H1 (cell line): Measurements from ENCODE around the gene KCP. TPM values are rescaled to one million over a fixed set of nuclear protein-coding genes. Genes with fewer than 3 reads are reported as not detected.

Source experiments
- CTCF ChIA-PET: fragments of 300-600 bp; sonication (Branson Sonifier 250); formaldehyde crosslinking; loops from one replicate; lab custom pipeline; 2021; ENCODE audit not compliant: partially characterized antibody; lab: Charles Lee
- POLR2A ChIA-PET: fragments of 300-600 bp; sonication (Branson Sonifier 250); formaldehyde crosslinking; loops from one replicate; lab custom pipeline; 2021; ENCODE audit warnings: inconsistent platforms; ENCODE audit not compliant: partially characterized antibody; lab: Charles Lee
- DNase-seq, 2 experiments: peaks; one replicate each; pipeline versions ENCODE4 v3.0.0 to v3.0.0-alpha.2; 2010 to 2022; ENCODE audit warnings: low spot score in 2 of 2, low read depth in 1 of 2, mixed read lengths in 1 of 2
- FAIRE-seq: peaks from 2 replicates; lab custom pipeline; 2011; peaks lifted over from hg19 to GRCh38; lab: Jason Lieb, UNC
- H2AFZ ChIP-seq: 2 replicates; pipeline ENCODE4 v1.8.1; 2012; ENCODE audit warnings: low read length, inconsistent platforms
- H2AK5ac ChIP-seq: 2 replicates; pipeline ENCODE4 v1.6.1; 2013; ENCODE audit warnings: low read depth, low read length
- H2BK120ac ChIP-seq: replicated peaks from 2 replicates; pipeline ENCODE3; 2013; ENCODE audit warnings: low read depth, low read length, inconsistent platforms
- H2BK12ac ChIP-seq: 2 replicates; pipeline ENCODE4 v1.6.1; 2013; ENCODE audit warnings: low read depth, low read length
- H2BK15ac ChIP-seq: 2 replicates; pipeline ENCODE4 v1.6.1; 2013; ENCODE audit warnings: low read length
- H2BK20ac ChIP-seq: 2 replicates; pipeline ENCODE4 v1.6.1; 2013; ENCODE audit warnings: low read length
- H2BK5ac ChIP-seq: 2 replicates; pipeline ENCODE4 v1.6.1; 2013; ENCODE audit warnings: low read depth, low read length
- H3K14ac ChIP-seq: 2 replicates; pipeline ENCODE4 v1.6.1; 2013; ENCODE audit warnings: inconsistent platforms; ENCODE audit not compliant: insufficient read length
- H3K18ac ChIP-seq: 2 replicates; pipeline ENCODE4 v1.6.1; 2013; ENCODE audit warnings: low read length; ENCODE audit errors: extremely low read depth
- H3K23ac ChIP-seq: 2 replicates; pipeline ENCODE4 v1.6.1; 2013; ENCODE audit warnings: inconsistent platforms; ENCODE audit not compliant: insufficient read length
- H3K23me2 ChIP-seq: 2 replicates; pipeline ENCODE4 v1.6.1; 2013; ENCODE audit warnings: low read depth, low read length
- H3K27ac ChIP-seq: 2 replicates; pipeline ENCODE4 v1.6.1; 2011; ENCODE audit warnings: low read depth, low read length, inconsistent platforms
- H3K27me3 ChIP-seq, 4 experiments: replicated peaks in 1 of 4; 1 replicate in 1 of 4; 2 replicates in 3 of 4; pipeline versions ENCODE4 v1.6.1 to v1.8.1; 2011 to 2013; ENCODE audit warnings: low read length in 3 of 4, mild to moderate bottlenecking in 3 of 4, inconsistent platforms in 2 of 4, mixed read lengths in 2 of 4, moderate library complexity in 1 of 4; ENCODE audit not compliant: control insufficient read depth in 3 of 4, insufficient read depth in 3 of 4; ENCODE audit errors: extremely low read depth in 1 of 4
- H3K36me3 ChIP-seq, 4 experiments: 2 replicates each; pipeline versions ENCODE4 v1.6.1 to v1.8.1; 2011 to 2013; ENCODE audit warnings: mild to moderate bottlenecking in 4 of 4, low read length in 3 of 4, moderate library complexity in 2 of 4, control low read depth in 1 of 4, inconsistent platforms in 1 of 4; ENCODE audit not compliant: insufficient read depth in 4 of 4, control insufficient read depth in 2 of 4
- H3K4ac ChIP-seq: replicated peaks from 2 replicates; pipeline ENCODE3; 2013; ENCODE audit warnings: low read length, low read depth, mixed read lengths, inconsistent platforms; ENCODE audit not compliant: insufficient read length
- H3K4me1 ChIP-seq, 4 experiments: replicated peaks in 1 of 4; 1 replicate in 1 of 4; 2 replicates in 3 of 4; pipeline versions ENCODE4 v1.6.1 to v1.8.1; 2011 to 2013; ENCODE audit warnings: low read length in 3 of 4, inconsistent platforms in 2 of 4, mixed read lengths in 1 of 4; ENCODE audit not compliant: insufficient read depth in 4 of 4, control insufficient read depth in 3 of 4
- H3K4me2 ChIP-seq, 2 experiments: 2 replicates each; pipeline versions ENCODE4 v1.6.1 to v1.8.1; 2011 to 2013; ENCODE audit warnings: low read depth in 2 of 2, low read length in 2 of 2, control low read depth in 1 of 2, inconsistent platforms in 1 of 2, mild to moderate bottlenecking in 1 of 2; ENCODE audit not compliant: insufficient read depth in 1 of 2
- H3K4me3 ChIP-seq, 4 experiments: fragments of 200-600, 300-600 bp in 1 of 4; sonication (generic), shearing (Covaris generic), sonication (Bioruptor Twin) in 1 of 4; 2 replicates each; pipeline versions ENCODE4 v1.5.1 to v1.8.1; 2011 to 2016; ENCODE audit warnings: low read length in 4 of 4, low read depth in 3 of 4, control low read depth in 2 of 4, inconsistent platforms in 2 of 4, mild to moderate bottlenecking in 2 of 4, mixed read lengths in 1 of 4, moderate library complexity in 1 of 4; ENCODE audit not compliant: insufficient read depth in 2 of 4; ENCODE audit errors: extremely low read depth in 1 of 4
- H3K56ac ChIP-seq: replicated peaks from 2 replicates; pipeline ENCODE3; 2013; ENCODE audit warnings: low read depth, mild to moderate bottlenecking, mixed read lengths, low read length, inconsistent platforms; ENCODE audit not compliant: insufficient read length
- H3K79me1 ChIP-seq: 2 replicates; pipeline ENCODE4 v1.6.1; 2013; ENCODE audit warnings: low read depth, low read length, control low read depth
- H3K79me2 ChIP-seq, 2 experiments: 2 replicates each; pipeline versions ENCODE4 v1.6.1 to v1.8.1; 2012 to 2013; ENCODE audit warnings: low read length in 2 of 2, mild to moderate bottlenecking in 2 of 2, inconsistent platforms in 1 of 2; ENCODE audit not compliant: insufficient read depth in 2 of 2, control insufficient read depth in 1 of 2
- H3K9ac ChIP-seq, 4 experiments: replicated peaks in 1 of 4; 1 replicate in 1 of 4; 2 replicates in 3 of 4; pipeline versions ENCODE4 v1.6.1 to v1.8.1; 2011 to 2013; ENCODE audit warnings: low read depth in 3 of 4, low read length in 3 of 4, control low read depth in 2 of 4, mild to moderate bottlenecking in 2 of 4, moderate library complexity in 2 of 4, inconsistent platforms in 1 of 4; ENCODE audit errors: extremely low read depth in 1 of 4
- H3K9me3 ChIP-seq, 2 experiments: 2 replicates each; pipeline versions ENCODE4 v1.6.1 to v1.8.1; 2012 to 2013; ENCODE audit warnings: mild to moderate bottlenecking in 2 of 2, moderate library complexity in 2 of 2, control low read depth in 1 of 2, inconsistent platforms in 1 of 2, low read depth in 1 of 2, low read length in 1 of 2, mixed read lengths in 1 of 2; ENCODE audit not compliant: insufficient read depth in 2 of 2
- H4K20me1 ChIP-seq, 2 experiments: replicated peaks in 1 of 2; 2 replicates each; pipeline versions ENCODE3 to v1.8.1; 2011 to 2013; ENCODE audit warnings: inconsistent platforms in 2 of 2, low read length in 2 of 2, mild to moderate bottlenecking in 1 of 2; ENCODE audit not compliant: insufficient read depth in 2 of 2, control insufficient read depth in 1 of 2
- H4K5ac ChIP-seq: 2 replicates; pipeline ENCODE4 v1.6.1; 2013; ENCODE audit warnings: low read length, low read depth, mixed read lengths, inconsistent platforms; ENCODE audit not compliant: insufficient read length
- H4K8ac ChIP-seq: 2 replicates; pipeline ENCODE4 v1.8.0; 2013; ENCODE audit warnings: mild to moderate bottlenecking, moderate library complexity, low read length, inconsistent platforms; ENCODE audit not compliant: insufficient read depth; ENCODE audit errors: extremely low read depth
- H4K91ac ChIP-seq: replicated peaks from 2 replicates; pipeline ENCODE3; 2013; ENCODE audit warnings: low read length, mixed read lengths, inconsistent platforms; ENCODE audit not compliant: insufficient read length
- BCL11A ChIP-seq, 2 experiments: IDR thresholded peaks; one replicate each; pipeline ENCODE4 v1.6.1; 2011; ENCODE audit warnings: low read depth in 2 of 2, low read length in 2 of 2, mild to moderate bottlenecking in 2 of 2
- CTBP2 ChIP-seq: IDR thresholded peaks from 2 replicates; pipeline ENCODE4 v1.7.0; 2011; ENCODE audit warnings: borderline replicate concordance, mild to moderate bottlenecking, moderate library complexity, mixed read lengths, low read length; ENCODE audit not compliant: insufficient read depth, insufficient read length
- EP300 ChIP-seq, 2 experiments: IDR thresholded peaks; 1 replicate in 1 of 2; 2 replicates in 1 of 2; pipeline ENCODE4 v1.6.1; 2011 to 2012; ENCODE audit warnings: low read depth in 2 of 2, low read length in 2 of 2, mild to moderate bottlenecking in 2 of 2, borderline replicate concordance in 1 of 2, inconsistent platforms in 1 of 2, moderate library complexity in 1 of 2
- POLR2AphosphoS5 ChIP-seq: IDR thresholded peaks from 2 replicates; pipeline ENCODE4 v1.6.1; 2011; ENCODE audit warnings: low read depth, low read length
- SRF ChIP-seq: IDR thresholded peaks from 2 replicates; pipeline ENCODE4 v1.6.1; 2011; ENCODE audit warnings: mild to moderate bottlenecking, low read depth, low read length, moderate library complexity
- TAF1 ChIP-seq: IDR thresholded peaks from 2 replicates; pipeline ENCODE4 v1.6.1; 2011; ENCODE audit warnings: mild to moderate bottlenecking, low read depth, low read length
- TCF12 ChIP-seq: IDR thresholded peaks from 2 replicates; pipeline ENCODE4 v1.6.1; 2011; ENCODE audit warnings: low read depth, mild to moderate bottlenecking, low read length
- WGBS, 2 experiments: shearing (Covaris generic) in 1 of 2; methylation state at CpG; one replicate each; pipeline versions ENCODE4 v1.1.6 to v1.1.7; 2013 to 2015; ENCODE audit warnings: low lambda C conversion rate in 2 of 2, mixed read lengths in 2 of 2, inconsistent platforms in 1 of 2, low coverage in 1 of 2, missing lambda C conversion rate in 1 of 2; ENCODE audit not compliant: insufficient replicate concordance in 2 of 2, insufficient coverage in 1 of 2, insufficient read length in 1 of 2; ENCODE audit errors: extremely low coverage in 1 of 2, missing lambda C conversion rate in 1 of 2; 5-methylcytosine and 5-hydroxymethylcytosine counted together
- polyA plus RNA-seq, 7 experiments: library from polyadenylated mRNA; depleted of rRNA in 3 of 7; stranded (reverse) in 5 of 7; unstranded in 2 of 7; fragments of >200 nt in 5 of 7; fragments of 200-250 nt in 2 of 7; gene quantifications; 1 replicate in 5 of 7; 2 replicates in 1 of 7; 4 replicates in 1 of 7; pipeline versions ENCODE4 v1.2.1 to v1.2.3, GENCODE V29; 2011 to 2013; ENCODE audit warnings: missing spikeins in 2 of 7, mixed read lengths in 2 of 7
- total RNA-seq: library from RNA; stranded (reverse); fragmentation: NEBNext Ultra II Directional; extraction: Animal tissue kit (Norgen Biotek cat#: 25700); gene quantifications from 2 replicates; pipeline ENCODE4 v1.2.1, GENCODE V29; 2021
- TF ChIP-seq, protein P1 (sequence below): IDR thresholded peaks from 2 replicates; pipeline ENCODE4 v1.6.1; 2012; ENCODE audit warnings: low read length, inconsistent platforms
- TF ChIP-seq, protein P2 (sequence below), 3 experiments: IDR thresholded peaks; 1 replicate in 2 of 3; 2 replicates in 1 of 3; pipeline versions ENCODE4 v1.5.1 to v1.6.1; 2011; ENCODE audit warnings: low read length in 3 of 3, mild to moderate bottlenecking in 3 of 3, inconsistent platforms in 2 of 3, low read depth in 1 of 3, moderate library complexity in 1 of 3; ENCODE audit not compliant: insufficient read depth in 1 of 3; ENCODE audit errors: control extremely low read depth in 1 of 3

KCP gene
- total and polyA plus RNA-seq, 2 of the 8 experiments (the other 6 are each of a cell fraction or from before 2014, with no cell fraction given) = 1.3 to 2.0 TPM

DNA sequence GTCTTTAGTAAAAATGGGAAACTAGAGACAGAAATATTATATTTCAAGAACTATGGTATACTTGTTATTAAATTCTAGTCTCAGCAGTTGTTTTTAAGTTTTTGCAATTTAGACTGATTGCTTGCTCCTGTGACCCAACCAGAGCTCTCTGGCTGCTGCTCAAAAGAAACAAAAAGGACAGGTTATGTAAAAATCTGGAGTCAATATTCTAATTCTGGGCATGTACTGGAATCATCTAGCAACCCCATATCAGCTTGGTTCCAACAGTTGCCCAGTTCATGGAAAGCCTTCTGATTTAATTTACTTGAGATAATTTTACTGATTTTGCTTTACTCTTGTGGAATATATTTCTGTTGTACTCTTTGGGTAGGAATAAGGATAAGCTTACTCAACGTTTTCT, 10.3 kb downstream of the KCP start:
- H4K20me1 ChIP-seq = no peaks in the 10 kb centered on the region
- CTCF ChIA-PET = interaction anchor here (0.6 to 1.2 kb wide), 5 partner anchors 11 to 661 kb away, joined by 3 to 4 read pairs (median 3); no protein-coding TSS in a partner anchor

More for the DNA sequence above, 10.3 kb downstream of the KCP start:
- H3K4me3 ChIP-seq = no peak overlapping the region
- POLR2A ChIA-PET = interaction anchor here (1.3 to 1.9 kb wide), 3 partner anchors 10 to 14 kb away, joined by 3 to 5 read pairs (median 4); partner anchors contain the start of gene KCP
- TF ChIP-seq TAF1 = no peak
- TF ChIP-seq, protein P1, sequence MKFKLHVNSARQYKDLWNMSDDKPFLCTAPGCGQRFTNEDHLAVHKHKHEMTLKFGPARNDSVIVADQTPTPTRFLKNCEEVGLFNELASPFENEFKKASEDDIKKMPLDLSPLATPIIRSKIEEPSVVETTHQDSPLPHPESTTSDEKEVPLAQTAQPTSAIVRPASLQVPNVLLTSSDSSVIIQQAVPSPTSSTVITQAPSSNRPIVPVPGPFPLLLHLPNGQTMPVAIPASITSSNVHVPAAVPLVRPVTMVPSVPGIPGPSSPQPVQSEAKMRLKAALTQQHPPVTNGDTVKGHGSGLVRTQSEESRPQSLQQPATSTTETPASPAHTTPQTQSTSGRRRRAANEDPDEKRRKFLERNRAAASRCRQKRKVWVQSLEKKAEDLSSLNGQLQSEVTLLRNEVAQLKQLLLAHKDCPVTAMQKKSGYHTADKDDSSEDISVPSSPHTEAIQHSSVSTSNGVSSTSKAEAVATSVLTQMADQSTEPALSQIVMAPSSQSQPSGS = no peak
- TF ChIP-seq POLR2AphosphoS5 = no peak
- no peak for TF ChIP-seq TCF12
- TF ChIP-seq SRF = no peak
- no peak for TF ChIP-seq CTBP2
- TF ChIP-seq, protein P2, sequence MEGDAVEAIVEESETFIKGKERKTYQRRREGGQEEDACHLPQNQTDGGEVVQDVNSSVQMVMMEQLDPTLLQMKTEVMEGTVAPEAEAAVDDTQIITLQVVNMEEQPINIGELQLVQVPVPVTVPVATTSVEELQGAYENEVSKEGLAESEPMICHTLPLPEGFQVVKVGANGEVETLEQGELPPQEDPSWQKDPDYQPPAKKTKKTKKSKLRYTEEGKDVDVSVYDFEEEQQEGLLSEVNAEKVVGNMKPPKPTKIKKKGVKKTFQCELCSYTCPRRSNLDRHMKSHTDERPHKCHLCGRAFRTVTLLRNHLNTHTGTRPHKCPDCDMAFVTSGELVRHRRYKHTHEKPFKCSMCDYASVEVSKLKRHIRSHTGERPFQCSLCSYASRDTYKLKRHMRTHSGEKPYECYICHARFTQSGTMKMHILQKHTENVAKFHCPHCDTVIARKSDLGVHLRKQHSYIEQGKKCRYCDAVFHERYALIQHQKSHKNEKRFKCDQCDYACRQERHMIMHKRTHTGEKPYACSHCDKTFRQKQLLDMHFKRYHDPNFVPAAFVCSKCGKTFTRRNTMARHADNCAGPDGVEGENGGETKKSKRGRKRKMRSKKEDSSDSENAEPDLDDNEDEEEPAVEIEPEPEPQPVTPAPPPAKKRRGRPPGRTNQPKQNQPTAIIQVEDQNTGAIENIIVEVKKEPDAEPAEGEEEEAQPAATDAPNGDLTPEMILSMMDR (IDR thresholded peaks at IDR 0.05; ENCODE audit: control extremely low read depth in 1 of 3, insufficient read depth in 1 of 3, low read depth in 1 of 3, low read length in 3 of 3) = no peak
- no peak for TF ChIP-seq EP300 (IDR thresholded peaks at IDR 0.05; ENCODE audit: borderline replicate concordance in 1 of 2, low read depth in 2 of 2, low read length in 2 of 2)
- TF ChIP-seq BCL11A (IDR thresholded peaks at IDR 0.05; ENCODE audit: low read depth in 2 of 2, low read length in 2 of 2) = no peak
- TF ChIP-seq, all 59 proteins: peak for 0
- no peak overlapping the region for H2BK15ac ChIP-seq
- H3K27me3 ChIP-seq = no peaks in the 10 kb centered on the region
- no peak overlapping the region for H2AFZ ChIP-seq
- no peak for FAIRE-seq
- no peak overlapping the region for H4K8ac ChIP-seq
- no peak overlapping the region for H3K18ac ChIP-seq
- H3K56ac ChIP-seq = no peak overlapping the region
- no peak overlapping the region for H3K4me2 ChIP-seq
- no peaks in the 10 kb centered on the region for H3K79me1 ChIP-seq
- H4K91ac ChIP-seq = no peak overlapping the region
- no peaks in the 10 kb centered on the region for H3K23me2 ChIP-seq
- no peak overlapping the region for H2BK5ac ChIP-seq
- no peak overlapping the region for H2BK20ac ChIP-seq
- 69% methylated on average over 1 of the region's 1 CpG; no CpG with 5 or more reads in 1 of the 2 experiments for WGBS, 2 experiments
- H4K5ac ChIP-seq = no peak overlapping the region
- no peak overlapping the region for H3K9ac ChIP-seq
- H3K79me2 ChIP-seq = no peaks in the 10 kb centered on the region
- H3K23ac ChIP-seq = no peak overlapping the region
- DNase-seq = no peak
- no peak overlapping the region for H3K4ac ChIP-seq
- no peak overlapping the region for H3K14ac ChIP-seq
- H3K27ac ChIP-seq = no peak overlapping the region
- H2AK5ac ChIP-seq = no peak overlapping the region
- no peak overlapping the region for H2BK120ac ChIP-seq
- H3K36me3 ChIP-seq = no peaks in the 10 kb centered on the region
- no peak overlapping the region for H2BK12ac ChIP-seq
- H3K4me1 ChIP-seq = 0 out of 7 replicates have a peak, but pooled peaks cover 0 to 2% (median 0%) of the 10 kb centered on the region in 4 experiments
- peaks cover 3 to 11% of the 10 kb centered on the region in 2 experiments; a peak in 2 of 4 replicates for H3K9me3 ChIP-seq
